OCI-LY1 (cell line): ENCODE results near the gene TMEM184B.

Source experiments
- H2AFZ ChIP-seq: fragments of 200-600 bp; sonication (generic), shearing (Covaris generic); 2 replicates; pipeline ENCODE4 v1.6.0; 2014; ENCODE audit warnings: antibody characterized with exemption, mild to moderate bottlenecking, low read length
- H3F3A ChIP-seq: fragments of 200-600 bp; sonication (generic), shearing (Covaris generic); 2 replicates; pipeline ENCODE4 v1.6.0; 2014; ENCODE audit warnings: mild to moderate bottlenecking, antibody characterized with exemption, low read length, moderate library complexity; ENCODE audit not compliant: insufficient read depth
- H3K27ac ChIP-seq: fragments of 200-600 bp; sonication (generic); 2 replicates; pipeline ENCODE4 v1.5.1; 2014; ENCODE audit warnings: low read length, mixed run types, mild to moderate bottlenecking, low read depth; ENCODE audit not compliant: poor library complexity, severe bottlenecking
- H3K27me3 ChIP-seq: fragments of 200-600 bp; sonication (generic); 2 replicates; pipeline ENCODE4 v1.6.0; 2014; ENCODE audit warnings: antibody characterized with exemption, mild to moderate bottlenecking, low read length, moderate library complexity; ENCODE audit not compliant: insufficient read depth
- H3K36me3 ChIP-seq: fragments of 200-600 bp; sonication (generic); 2 replicates; pipeline ENCODE4 v1.6.1; 2014; ENCODE audit warnings: mild to moderate bottlenecking, antibody characterized with exemption, low read length, moderate library complexity, mixed read lengths; ENCODE audit not compliant: insufficient read depth
- H3K4me1 ChIP-seq: fragments of 200-600 bp; sonication (generic); 2 replicates; pipeline ENCODE4 v1.5.1; 2014; ENCODE audit warnings: mild to moderate bottlenecking, low read length, moderate library complexity; ENCODE audit not compliant: insufficient read depth, severe bottlenecking
- H3K4me2 ChIP-seq: fragments of 200-600 bp; sonication (generic), shearing (Covaris generic); 2 replicates; pipeline ENCODE4 v1.6.1; 2014; ENCODE audit warnings: low read length
- H3K4me3 ChIP-seq: fragments of 200-600 bp; sonication (generic); 2 replicates; pipeline ENCODE4 v1.5.1; 2014; ENCODE audit warnings: low read length, low read depth, mild to moderate bottlenecking, mixed read lengths; ENCODE audit not compliant: poor library complexity, severe bottlenecking
- H3K79me2 ChIP-seq: fragments of 200-600 bp; shearing (Covaris generic); 2 replicates; pipeline ENCODE4 v1.6.1; 2016; ENCODE audit warnings: mixed run types, low read length, mixed read lengths; ENCODE audit not compliant: insufficient read depth
- H3K9ac ChIP-seq: fragments of 200-600 bp; sonication (generic), shearing (Covaris generic); 2 replicates; pipeline ENCODE4 v1.6.1; 2014; ENCODE audit warnings: mild to moderate bottlenecking, low read length, mixed read lengths
- H3K9me2 ChIP-seq: fragments of 200-600 bp; sonication (generic), shearing (Covaris generic); 2 replicates; pipeline ENCODE4 v1.6.1; 2014; ENCODE audit warnings: low read depth, mild to moderate bottlenecking, low read length, mixed read lengths
- H3K9me3 ChIP-seq: fragments of 200-600 bp; shearing (Covaris generic); 2 replicates; pipeline ENCODE4 v1.6.1; 2014; ENCODE audit warnings: low read length, mixed read lengths
- H4K20me1 ChIP-seq: fragments of 200-600 bp; sonication (generic), shearing (Covaris generic); 2 replicates; pipeline ENCODE4 v1.6.0; 2016; ENCODE audit warnings: mild to moderate bottlenecking, low read length; ENCODE audit not compliant: insufficient read depth
- EZH2 ChIP-seq: fragments of 200-600 bp; sonication (generic), shearing (Covaris generic); IDR thresholded peaks from 2 replicates; pipeline ENCODE4 v1.8.0; 2017; ENCODE audit warnings: borderline replicate concordance, mixed run types, mild to moderate bottlenecking, antibody characterized with exemption, low read length, moderate library complexity, mixed read lengths
- TF ChIP-seq, protein P1 (sequence below): fragments of 200-600 bp; sonication (generic), shearing (Covaris generic); IDR thresholded peaks from 2 replicates; pipeline ENCODE4 v1.5.1; 2017; ENCODE audit warnings: mild to moderate bottlenecking, antibody characterized with exemption, low read length, moderate library complexity, mixed read lengths

Gene TMEM184B

DNA sequence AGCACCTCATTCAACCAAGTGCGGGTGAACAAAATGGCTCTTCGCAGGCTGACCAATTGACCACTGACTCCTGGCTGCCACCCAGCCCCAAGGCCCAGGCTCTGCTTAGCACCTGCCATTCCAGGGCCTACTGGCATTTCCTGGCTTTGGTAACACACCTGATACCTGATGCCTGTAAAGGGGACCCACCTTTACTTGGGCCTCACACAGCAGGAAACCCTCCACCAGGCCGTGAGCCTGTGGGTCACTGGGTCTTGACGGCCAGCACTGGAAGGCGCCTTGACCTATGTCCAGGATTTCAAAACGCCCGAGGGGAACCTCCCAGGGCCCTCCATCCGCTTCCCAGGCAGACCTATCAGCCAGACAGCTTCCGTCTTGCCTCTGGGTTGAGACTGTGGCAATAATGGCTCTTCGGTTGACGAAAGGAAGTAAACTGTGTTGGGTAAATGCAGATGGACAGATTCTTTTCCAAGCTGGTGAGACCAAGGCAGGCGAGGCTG is 16.8 kb upstream of the TMEM184B start:
- Histone ChIP-seq H3K4me3 (no peak overlapping the region), H3K4me1 (no peaks in the 10 kb centered on the region), H3K9me2 (no peaks in the 10 kb centered on the region), H3K36me3 (no peaks in the 10 kb centered on the region), H3F3A (no peaks in the 10 kb centered on the region), H3K27ac (no peak overlapping the region), H3K9me3 (no peaks in the 10 kb centered on the region), H3K4me2 (no peak overlapping the region), H3K9ac (no peak overlapping the region), H3K27me3 (no peaks in the 10 kb centered on the region; the same call in 1 of the 2 replicates), H4K20me1 (no peaks in the 10 kb centered on the region), H3K79me2 (no peaks in the 10 kb centered on the region), H2AFZ (no peak overlapping the region)
- TF ChIP-seq, protein P1, sequence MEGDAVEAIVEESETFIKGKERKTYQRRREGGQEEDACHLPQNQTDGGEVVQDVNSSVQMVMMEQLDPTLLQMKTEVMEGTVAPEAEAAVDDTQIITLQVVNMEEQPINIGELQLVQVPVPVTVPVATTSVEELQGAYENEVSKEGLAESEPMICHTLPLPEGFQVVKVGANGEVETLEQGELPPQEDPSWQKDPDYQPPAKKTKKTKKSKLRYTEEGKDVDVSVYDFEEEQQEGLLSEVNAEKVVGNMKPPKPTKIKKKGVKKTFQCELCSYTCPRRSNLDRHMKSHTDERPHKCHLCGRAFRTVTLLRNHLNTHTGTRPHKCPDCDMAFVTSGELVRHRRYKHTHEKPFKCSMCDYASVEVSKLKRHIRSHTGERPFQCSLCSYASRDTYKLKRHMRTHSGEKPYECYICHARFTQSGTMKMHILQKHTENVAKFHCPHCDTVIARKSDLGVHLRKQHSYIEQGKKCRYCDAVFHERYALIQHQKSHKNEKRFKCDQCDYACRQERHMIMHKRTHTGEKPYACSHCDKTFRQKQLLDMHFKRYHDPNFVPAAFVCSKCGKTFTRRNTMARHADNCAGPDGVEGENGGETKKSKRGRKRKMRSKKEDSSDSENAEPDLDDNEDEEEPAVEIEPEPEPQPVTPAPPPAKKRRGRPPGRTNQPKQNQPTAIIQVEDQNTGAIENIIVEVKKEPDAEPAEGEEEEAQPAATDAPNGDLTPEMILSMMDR = no peak
- TF ChIP-seq EZH2 = no peak

DNA sequence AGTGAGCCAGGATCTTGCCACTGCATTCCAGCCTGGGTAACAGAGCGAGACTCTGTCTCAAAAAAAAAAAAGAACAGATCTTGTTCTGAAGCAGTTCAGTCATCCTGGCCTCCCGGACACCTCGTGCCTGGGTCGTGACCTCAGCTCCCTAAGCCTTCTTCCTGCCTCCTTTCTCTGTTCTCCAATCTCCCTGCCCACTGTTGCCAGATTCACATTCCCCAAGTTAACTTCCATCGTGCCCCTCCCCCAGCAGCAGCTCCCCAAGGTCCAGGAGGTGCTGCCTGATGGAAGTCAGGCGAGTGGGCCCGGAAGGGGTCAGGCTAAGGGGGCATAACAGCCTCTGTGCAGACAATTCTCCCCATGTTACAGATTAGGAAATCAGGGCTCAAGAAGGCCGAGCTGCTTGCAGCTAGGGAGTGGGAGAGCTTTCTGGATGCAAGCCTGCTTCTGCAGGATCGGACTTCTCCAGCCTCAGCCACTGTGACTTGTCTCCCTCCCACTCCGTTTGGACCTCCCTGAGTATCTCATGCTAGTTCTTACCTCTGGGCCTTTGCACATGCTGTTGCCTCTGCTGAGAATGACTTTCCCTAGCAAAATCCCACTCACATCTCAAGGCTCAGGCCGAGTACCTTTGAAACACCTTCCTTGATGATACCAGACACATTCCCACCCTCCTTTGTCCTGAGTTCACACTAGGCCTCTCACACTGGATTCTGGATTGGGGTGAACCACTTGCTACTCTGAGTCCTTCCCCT is 14.3 kb upstream of the TMEM184B start:
- Histone ChIP-seq H3F3A (no peaks in the 10 kb centered on the region), H3K36me3 (no peaks in the 10 kb centered on the region), H3K79me2 (no peaks in the 10 kb centered on the region), H2AFZ (no peak overlapping the region), H3K9ac (no peak overlapping the region), H3K27me3 (no peaks in the 10 kb centered on the region; the same call in 1 of the 2 replicates), H3K9me3 (no peaks in the 10 kb centered on the region), H3K9me2 (no peaks in the 10 kb centered on the region), H4K20me1 (no peaks in the 10 kb centered on the region), H3K4me2 (no peak overlapping the region), H3K27ac (no peak overlapping the region), H3K4me3 (no peak overlapping the region), H3K4me1 (no peaks in the 10 kb centered on the region)
- TF ChIP-seq EZH2 = no peak
- TF ChIP-seq, protein P1 = no peak

DNA sequence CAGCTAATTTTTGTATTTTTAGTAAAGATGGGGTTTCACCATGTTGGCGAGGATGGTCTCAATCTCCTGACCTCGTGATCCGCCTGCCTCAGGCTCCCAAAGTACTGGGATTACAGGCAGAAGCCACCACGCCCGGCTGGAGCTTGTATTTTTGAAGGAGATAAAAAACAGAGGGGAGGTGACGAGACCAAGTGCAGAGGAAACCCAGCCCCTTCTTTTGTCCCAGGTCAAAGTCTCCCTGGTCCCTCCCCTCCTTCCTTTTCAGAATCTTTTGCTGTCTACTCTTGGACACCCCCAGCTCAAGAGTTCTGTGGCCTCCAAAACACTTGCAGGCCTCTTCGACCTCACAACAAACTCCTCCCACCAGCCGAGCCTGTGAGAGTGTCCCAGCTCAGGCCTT is 12.2 kb upstream of the TMEM184B start:
- Histone ChIP-seq H3K79me2 (no peaks in the 10 kb centered on the region), H3F3A (no peaks in the 10 kb centered on the region), H4K20me1 (no peaks in the 10 kb centered on the region), H3K9me2 (no peaks in the 10 kb centered on the region), H3K27me3 (no peaks in the 10 kb centered on the region; the same call in 1 of the 2 replicates), H3K4me2 (no peak overlapping the region), H3K27ac (no peak overlapping the region), H3K4me3 (no peak overlapping the region), H3K9me3 (no peaks in the 10 kb centered on the region), H2AFZ (no peak overlapping the region), H3K9ac (no peak overlapping the region), H3K4me1 (no peaks in the 10 kb centered on the region), H3K36me3 (no peaks in the 10 kb centered on the region)
- TF ChIP-seq EZH2 = no peak
- TF ChIP-seq, protein P1 = no peak
